ENCODE measurements around the gene SLAMF1.
"Not testable (repeated sequence)": the region's sequence is repeated elsewhere in the genome, so short reads cannot be mapped to it uniquely, and the experiment has no call there.

The SLAMF1 gene

GRCh38 chr1:160646711-160647328, at the start of gene SLAMF1:
TSS of gene SLAMF1 (minus strand) at chr1:160647044. CDS start at chr1:160646945, 99 bp downstream.
- peak within 1 kb of the TSS; percentile 88 for H3K4me3 Mint-ChIP-seq
- peaks cover 71% of the 10 kb centered on the region for H3K36me3 Mint-ChIP-seq (ENCODE audit: low read depth)

GRCh38 chr1:160692390-160692789, 45.5 kb upstream of the SLAMF1 start:
- H3K4me3 Mint-ChIP-seq; H3K9me3 Mint-ChIP-seq; intact Hi-C loops (cut with micrococcal nuclease); H3K27me3 Mint-ChIP-seq; H3K27ac Mint-ChIP-seq: not testable (repeated sequence)
- H3K4me1 Mint-ChIP-seq (ENCODE audit: low read depth): peaks cover 18% of the 10 kb centered on the region
- peaks cover 15% of the 10 kb centered on the region for H3K36me3 Mint-ChIP-seq (ENCODE audit: low read depth)

More at GRCh38 chr1:160646711-160647328, at the start of gene SLAMF1:
- intact Hi-C loops (cut with micrococcal nuclease): loop anchor here (5.0 kb wide), 1 partner anchor 35 kb away; no protein-coding TSS in a partner anchor
- H3K9me3 Mint-ChIP-seq: no peaks in the 10 kb centered on the region
- peaks cover 59% of the 10 kb centered on the region for H3K4me1 Mint-ChIP-seq (ENCODE audit: low read depth)
- H3K27ac Mint-ChIP-seq: peak within 1 kb of the TSS; percentile 89
- H3K27me3 Mint-ChIP-seq: no peaks in the 10 kb centered on the region

- H3K9me3 Mint-ChIP-seq: no peaks in the 10 kb centered on the region
- no peaks in the 10 kb centered on the region for H3K27me3 Mint-ChIP-seq
- peaks cover 79% of the 10 kb centered on the region for H3K36me3 Mint-ChIP-seq (ENCODE audit: low read depth)
- no peak overlapping the region for H3K4me3 Mint-ChIP-seq
- peak overlapping the region; percentile 2 for H3K27ac Mint-ChIP-seq
- intact Hi-C loops (cut with micrococcal nuclease): no loop called here
- peaks cover 60% of the 10 kb centered on the region for H3K4me1 Mint-ChIP-seq (ENCODE audit: low read depth)
Measured at GRCh38 chr1:160685266-160685665, 38.4 kb upstream of the SLAMF1 start.

- peaks cover 91% of the 10 kb centered on the region for H3K36me3 Mint-ChIP-seq (ENCODE audit: low read depth)
- no peak overlapping the region for H3K27ac Mint-ChIP-seq
- no peak overlapping the region for H3K4me3 Mint-ChIP-seq
- intact Hi-C loops (cut with micrococcal nuclease): loop anchor here (5.0 kb wide), 3 partner anchors 44 to 269 kb away; partner anchors contain the start of gene ITLN2
- no peaks in the 10 kb centered on the region for H3K9me3 Mint-ChIP-seq
- no peaks in the 10 kb centered on the region for H3K27me3 Mint-ChIP-seq
- peaks cover 62% of the 10 kb centered on the region for H3K4me1 Mint-ChIP-seq (ENCODE audit: low read depth)
Measured at GRCh38 chr1:160682983-160683865, 36.4 kb upstream of the SLAMF1 start.

GRCh38 chr1:160681891-160682140, 35.0 kb upstream of the SLAMF1 start:
- intact Hi-C loops (cut with micrococcal nuclease): loop anchor here (2.0 to 5.0 kb wide), 4 partner anchors 45 to 270 kb away; partner anchors contain the start of gene ITLN2
- peaks cover 72% of the 10 kb centered on the region for H3K4me1 Mint-ChIP-seq (ENCODE audit: low read depth)
- H3K4me3 Mint-ChIP-seq: no peak overlapping the region
- no peaks in the 10 kb centered on the region for H3K9me3 Mint-ChIP-seq
- peak overlapping the region; percentile 65 for H3K27ac Mint-ChIP-seq
- H3K36me3 Mint-ChIP-seq (ENCODE audit: low read depth): peaks cover 92% of the 10 kb centered on the region
- no peaks in the 10 kb centered on the region for H3K27me3 Mint-ChIP-seq

- Mint-ChIP-seq H3K4me1 (ENCODE audit: low read depth) (peaks cover 67% of the 10 kb centered on the region), H3K9me3 (no peaks in the 10 kb centered on the region), H3K4me3 (no peak overlapping the region), H3K36me3 (ENCODE audit: low read depth) (peaks cover 92% of the 10 kb centered on the region), H3K27ac (peak overlapping the region; percentile 65), H3K27me3 (no peaks in the 10 kb centered on the region)
- intact Hi-C loops (cut with micrococcal nuclease): loop anchor here (2.0 to 5.0 kb wide), 4 partner anchors 46 to 271 kb away; partner anchors contain the start of gene ITLN2
Measured at GRCh38 chr1:160681066-160681890, 34.4 kb upstream of the SLAMF1 start.

GRCh38 chr1:160680399-160680798, 33.6 kb upstream of the SLAMF1 start:
- H3K36me3 Mint-ChIP-seq (ENCODE audit: low read depth): peaks cover 91% of the 10 kb centered on the region
- no peaks in the 10 kb centered on the region for H3K9me3 Mint-ChIP-seq
- intact Hi-C loops (cut with micrococcal nuclease): loop anchor here (2.0 to 5.0 kb wide), 4 partner anchors 47 to 272 kb away; partner anchors contain the start of gene ITLN2
- no peaks in the 10 kb centered on the region for H3K27me3 Mint-ChIP-seq
- no peak overlapping the region for H3K4me3 Mint-ChIP-seq
- peaks cover 66% of the 10 kb centered on the region for H3K4me1 Mint-ChIP-seq (ENCODE audit: low read depth)
- H3K27ac Mint-ChIP-seq: no peak overlapping the region

- Mint-ChIP-seq H3K4me3 (no peak overlapping the region), H3K36me3 (ENCODE audit: low read depth) (peaks cover 87% of the 10 kb centered on the region), H3K27ac (peak overlapping the region; percentile 45), H3K4me1 (ENCODE audit: low read depth) (peaks cover 62% of the 10 kb centered on the region), H3K27me3 (no peaks in the 10 kb centered on the region), H3K9me3 (no peaks in the 10 kb centered on the region)
- intact Hi-C loops (cut with micrococcal nuclease): loop anchor here (2.0 to 5.0 kb wide), 4 partner anchors 47 to 272 kb away; partner anchors contain the start of gene ITLN2
Measured at GRCh38 chr1:160679893-160680292, 33.0 kb upstream of the SLAMF1 start.

GRCh38 chr1:160676869-160677597, 30.2 kb upstream of the SLAMF1 start:
- intact Hi-C loops (cut with micrococcal nuclease): no loop called here
- H3K27me3 Mint-ChIP-seq: no peaks in the 10 kb centered on the region
- H3K4me1 Mint-ChIP-seq (ENCODE audit: low read depth): peaks cover 37% of the 10 kb centered on the region
- no peaks in the 10 kb centered on the region for H3K9me3 Mint-ChIP-seq
- peaks cover 61% of the 10 kb centered on the region for H3K36me3 Mint-ChIP-seq (ENCODE audit: low read depth)
- H3K27ac Mint-ChIP-seq: no peak overlapping the region
- no peak overlapping the region for H3K4me3 Mint-ChIP-seq

- Mint-ChIP-seq H3K4me1 (ENCODE audit: low read depth) (peaks cover 32% of the 10 kb centered on the region), H3K9me3 (no peaks in the 10 kb centered on the region), H3K4me3 (no peak overlapping the region), H3K36me3 (ENCODE audit: low read depth) (peaks cover 51% of the 10 kb centered on the region), H3K27ac (peak overlapping the region; percentile 13), H3K27me3 (no peaks in the 10 kb centered on the region)
- intact Hi-C loops (cut with micrococcal nuclease): no loop called here
Measured at GRCh38 chr1:160675641-160676410, 29.0 kb upstream of the SLAMF1 start.

GRCh38 chr1:160674415-160674814, 27.6 kb upstream of the SLAMF1 start:
- peaks cover 30% of the 10 kb centered on the region for H3K4me1 Mint-ChIP-seq (ENCODE audit: low read depth)
- H3K27ac Mint-ChIP-seq: no peak overlapping the region
- H3K9me3 Mint-ChIP-seq: peaks cover 11% of the 10 kb centered on the region
- intact Hi-C loops (cut with micrococcal nuclease): no loop called here
- no peaks in the 10 kb centered on the region for H3K27me3 Mint-ChIP-seq
- no peak overlapping the region for H3K4me3 Mint-ChIP-seq
- peaks cover 52% of the 10 kb centered on the region for H3K36me3 Mint-ChIP-seq (ENCODE audit: low read depth)

GRCh38 chr1:160672789-160673695, 26.2 kb upstream of the SLAMF1 start:
- peaks cover 14% of the 10 kb centered on the region for H3K9me3 Mint-ChIP-seq
- peaks cover 31% of the 10 kb centered on the region for H3K4me1 Mint-ChIP-seq (ENCODE audit: low read depth)
- H3K36me3 Mint-ChIP-seq (ENCODE audit: low read depth): peaks cover 48% of the 10 kb centered on the region
- no peak overlapping the region for H3K4me3 Mint-ChIP-seq
- H3K27me3 Mint-ChIP-seq: no peaks in the 10 kb centered on the region
- no peak overlapping the region for H3K27ac Mint-ChIP-seq
- intact Hi-C loops (cut with micrococcal nuclease): loop anchor here (1.0 to 2.0 kb wide), 2 partner anchors 8 to 244 kb away; no protein-coding TSS in a partner anchor
